Heart right ventricle (tissue), 16 donors: ENCODE data around the gene ST8SIA6. TPM values are rescaled to one million over a fixed set of nuclear protein-coding genes. Genes with fewer than 3 reads are reported as not detected.

Source experiments
- ATAC-seq, 8 donors: fragments of 200-7000 bp; cut with Tn5 transposase; one replicate each; pipeline ENCODE4 v1.9.1; 2020; ENCODE audit warnings: mild to moderate bottlenecking in 8 of 8, moderate library complexity in 8 of 8, moderate number of reproducible peaks in 1 of 8
- DNase-seq, 2 donors: peaks; one replicate each; pipeline ENCODE4 v3.0.0-alpha.2; 2020
- H3K27ac ChIP-seq, 10 donors: fragments of 200-600 bp; sonication (generic) in 2 of 10; one replicate each; pipeline versions ENCODE4 v1.5.0 to v1.8.0; 2020 to 2022; ENCODE audit warnings: mild to moderate bottlenecking in 3 of 10
- H3K27me3 ChIP-seq, 7 donors: fragments of 200-600 bp; one replicate each; pipeline ENCODE4 v1.8.0; 2021 to 2022; ENCODE audit warnings: mild to moderate bottlenecking in 2 of 7
- H3K36me3 ChIP-seq, 9 donors: fragments of 200-600 bp; sonication (generic) in 1 of 9; one replicate each; pipeline versions ENCODE4 v1.5.0 to v1.8.0; 2020 to 2022; ENCODE audit warnings: mild to moderate bottlenecking in 2 of 9
- H3K4me1 ChIP-seq, 9 donors: fragments of 200-600 bp; sonication (generic) in 1 of 9; one replicate each; pipeline versions ENCODE4 v1.5.0 to v1.8.0; 2020 to 2022; ENCODE audit warnings: mild to moderate bottlenecking in 4 of 9
- H3K4me3 ChIP-seq, 10 donors: fragments of 200-600 bp; sonication (generic) in 2 of 10; one replicate each; pipeline versions ENCODE4 v1.5.0 to v1.8.0; 2020 to 2022; ENCODE audit warnings: mild to moderate bottlenecking in 7 of 10, moderate library complexity in 2 of 10
- H3K9me3 ChIP-seq, 11 donors: fragments of 200-600 bp in 10 of 11; sonication (generic) in 2 of 11; one replicate each; pipeline versions ENCODE4 v1.5.0 to v1.8.0; 2013 to 2022; ENCODE audit warnings: mild to moderate bottlenecking in 2 of 11, control low read depth in 1 of 11, moderate library complexity in 1 of 11
- WGBS, 2 donors: extraction: QIAGEN DNeasy Blood & Tissue Kit; methylation state at CpG; one replicate each; pipeline ENCODE4 v1.1.7; 2013; ENCODE audit warnings: inconsistent platforms in 1 of 2; 5-methylcytosine and 5-hydroxymethylcytosine counted together
- intact Hi-C, 10 donors: fragments of 100-400 bp; cut with DNase I; formaldehyde crosslinking; loops; one replicate each; pipeline versions ENCODE4 v1.11.1 to v1.14.2; 2022
- polyA plus RNA-seq, 2 donors: library from polyadenylated mRNA; stranded (reverse); fragments of 200-250 nt; gene quantifications; one replicate each; pipeline ENCODE4 v1.2.3, GENCODE V29; 2013
- total RNA-seq, 10 donors: library from RNA; stranded (reverse); fragmentation: NEBNext Ultra II Directional in 3 of 10; extraction: Animal tissue kit (Norgen Biotek cat#: 25700) in 3 of 10; gene quantifications; one replicate each; pipeline versions ENCODE4 v1.2.1 to v1.2.4, GENCODE V29; 2021 to 2023
- TF ChIP-seq, protein P1 (sequence below), 9 donors: fragments of 200-600 bp; sonication (generic) in 2 of 9; IDR thresholded peaks; one replicate each; pipeline versions ENCODE4 v1.5.0 to v1.8.0; 2021 to 2022; ENCODE audit warnings: antibody characterized with exemption in 9 of 9, mild to moderate bottlenecking in 5 of 9, moderate library complexity in 1 of 9
- donor health status: Arrhythmogenic right ventricular cardiomyopathy.
- donor health status: ischemic (EF 13 %, LVEDD 7.1; RV severe dilation, severe dysfunction).
- donor health status: healthy with polysubstance abuse.
- donor health status: DM: no; HTN: yes; CAD: no.
- donor health status: DM: no; HTN: no; CAD: no.
- donor health status: ischemic (EF 25% LVEDD 6.9; RV normal size, moderate dysfunction).
- donor health status: ischemic (EF 25% LVEDD 5.7; RV mildly dilated, moderate dysfunction).
- donor health status: healthy.
- donor health status: DM: yes; HTN: yes; CAD: no.
- donor health status: Ischemic cardiomyopathy.
- donor health status: ischemic (EF 35%, LVEDD 5.7; RV mildly dilated, moderate dysfunction).
- donor health status: nonischemic (EF 11% LVEDD 7.7; RV severe dilation, severe dysfunction).
- donor health status: DM: yes; HTN: yes; CAD: no.
- donor health status: PGD.
- donor health status: ischemic (EF 29% LVEDD 5.4; RV normal size, mild dysfunction).
- donor health status: nonischemic (EF 23%, LVEDD 6.1; RV moderate dilation, normal function).

Gene ST8SIA6
- total and polyA plus RNA-seq, 12 donors = 1.8 to 12.8 (median 8.1) TPM

DNA sequence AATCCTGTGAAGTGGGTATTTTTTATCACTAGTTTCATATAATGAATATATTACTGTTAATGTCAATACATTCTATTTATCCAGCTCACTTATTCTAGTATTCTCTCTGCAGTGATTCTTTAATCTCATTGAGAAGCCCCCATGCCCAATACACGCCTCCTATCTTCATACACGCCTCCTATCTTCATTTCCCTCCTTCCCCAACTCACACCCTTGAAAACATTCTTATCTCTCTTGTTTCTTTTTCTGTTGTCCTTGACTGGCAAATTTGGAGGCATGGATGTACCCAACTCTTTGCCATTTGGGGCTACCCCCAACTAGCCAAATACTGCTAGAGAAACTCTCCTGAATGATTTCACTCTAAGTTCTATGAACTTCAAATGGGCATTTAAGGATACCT, 40.5 kb downstream of the ST8SIA6 start:
- ATAC-seq = no peak

DNA sequence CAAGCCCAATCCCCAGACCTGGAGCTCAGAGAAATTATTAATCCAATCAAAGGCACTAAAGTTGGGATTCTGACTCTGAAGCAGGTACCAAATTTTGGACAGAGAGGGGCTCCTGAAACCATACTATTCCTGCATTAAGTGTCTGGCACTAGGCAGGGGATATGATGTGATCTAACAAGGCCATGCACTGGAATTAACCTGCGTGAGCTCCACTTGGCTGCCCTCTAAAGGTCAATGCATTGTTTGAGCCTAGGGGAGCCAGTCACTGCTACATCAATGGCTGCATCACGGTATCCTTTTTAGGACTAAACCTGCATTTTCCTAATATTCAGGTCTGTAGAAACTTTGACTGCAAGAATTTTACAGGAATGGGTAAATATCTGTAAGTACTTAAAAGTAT, 42.1 kb downstream of the ST8SIA6 start:
- Histone ChIP-seq H3K9me3 (no peaks in the 10 kb centered on the region), H3K27me3 (no peaks in the 10 kb centered on the region), H3K4me1 (peaks cover 0 to 4% (median 0%) of the 10 kb centered on the region in 9 donors), H3K27ac (no peak overlapping the region), H3K36me3 (no peaks in the 10 kb centered on the region), H3K4me3 (no peak overlapping the region)
- TF ChIP-seq, protein P1, sequence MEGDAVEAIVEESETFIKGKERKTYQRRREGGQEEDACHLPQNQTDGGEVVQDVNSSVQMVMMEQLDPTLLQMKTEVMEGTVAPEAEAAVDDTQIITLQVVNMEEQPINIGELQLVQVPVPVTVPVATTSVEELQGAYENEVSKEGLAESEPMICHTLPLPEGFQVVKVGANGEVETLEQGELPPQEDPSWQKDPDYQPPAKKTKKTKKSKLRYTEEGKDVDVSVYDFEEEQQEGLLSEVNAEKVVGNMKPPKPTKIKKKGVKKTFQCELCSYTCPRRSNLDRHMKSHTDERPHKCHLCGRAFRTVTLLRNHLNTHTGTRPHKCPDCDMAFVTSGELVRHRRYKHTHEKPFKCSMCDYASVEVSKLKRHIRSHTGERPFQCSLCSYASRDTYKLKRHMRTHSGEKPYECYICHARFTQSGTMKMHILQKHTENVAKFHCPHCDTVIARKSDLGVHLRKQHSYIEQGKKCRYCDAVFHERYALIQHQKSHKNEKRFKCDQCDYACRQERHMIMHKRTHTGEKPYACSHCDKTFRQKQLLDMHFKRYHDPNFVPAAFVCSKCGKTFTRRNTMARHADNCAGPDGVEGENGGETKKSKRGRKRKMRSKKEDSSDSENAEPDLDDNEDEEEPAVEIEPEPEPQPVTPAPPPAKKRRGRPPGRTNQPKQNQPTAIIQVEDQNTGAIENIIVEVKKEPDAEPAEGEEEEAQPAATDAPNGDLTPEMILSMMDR (IDR thresholded peaks at IDR 0.05) = peak in 2 of 9 donors; percentile 6 to 24
- ATAC-seq (no peak), DNase-seq (no peak)
- intact Hi-C loops = loop anchor here in 1 of 10 donors (5.0 kb wide), 1 partner anchor 185 kb away; no protein-coding TSS in a partner anchor
- 53 to 63% methylated on average over 2 of the region's 2 CpGs for WGBS, 2 donors

More for the DNA sequence above, 40.5 kb downstream of the ST8SIA6 start:
- Histone ChIP-seq H3K27ac (no peak overlapping the region), H3K4me3 (no peak overlapping the region), H3K27me3 (no peaks in the 10 kb centered on the region), H3K4me1 (peaks cover 0 to 13% (median 0%) of the 10 kb centered on the region in 9 donors), H3K36me3 (no peaks in the 10 kb centered on the region), H3K9me3 (no peaks in the 10 kb centered on the region)
- WGBS, 2 donors = 53 to 87% methylated on average over 2 of the region's 2 CpGs
- intact Hi-C loops = loop anchor here in 1 of 10 donors (5.0 kb wide), 1 partner anchor 183 kb away; no protein-coding TSS in a partner anchor
- TF ChIP-seq, protein P1 (IDR thresholded peaks at IDR 0.05) = no peak
- no peak for DNase-seq

DNA sequence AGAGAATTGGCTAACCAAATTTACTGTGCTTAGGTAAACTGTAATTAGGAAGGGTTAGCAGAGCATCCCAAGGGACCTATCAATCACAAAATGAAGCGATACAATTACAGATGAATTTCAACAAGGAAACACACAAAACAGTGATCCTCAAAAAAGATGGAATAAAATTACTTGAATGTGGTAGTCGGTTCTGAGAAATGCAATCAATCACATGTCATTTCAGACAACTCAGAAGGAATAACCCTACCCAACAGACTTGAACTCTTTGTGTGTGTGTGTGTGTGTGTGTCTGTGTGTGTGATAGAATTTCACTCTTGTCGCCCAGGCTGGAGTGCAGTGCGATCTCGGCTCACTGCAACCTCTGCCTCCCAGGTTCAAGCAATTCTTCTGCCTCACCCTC, 43.5 kb downstream of the ST8SIA6 start:
- Histone ChIP-seq H3K9me3 (no peaks in the 10 kb centered on the region), H3K4me3 (no peak overlapping the region)

DNA sequence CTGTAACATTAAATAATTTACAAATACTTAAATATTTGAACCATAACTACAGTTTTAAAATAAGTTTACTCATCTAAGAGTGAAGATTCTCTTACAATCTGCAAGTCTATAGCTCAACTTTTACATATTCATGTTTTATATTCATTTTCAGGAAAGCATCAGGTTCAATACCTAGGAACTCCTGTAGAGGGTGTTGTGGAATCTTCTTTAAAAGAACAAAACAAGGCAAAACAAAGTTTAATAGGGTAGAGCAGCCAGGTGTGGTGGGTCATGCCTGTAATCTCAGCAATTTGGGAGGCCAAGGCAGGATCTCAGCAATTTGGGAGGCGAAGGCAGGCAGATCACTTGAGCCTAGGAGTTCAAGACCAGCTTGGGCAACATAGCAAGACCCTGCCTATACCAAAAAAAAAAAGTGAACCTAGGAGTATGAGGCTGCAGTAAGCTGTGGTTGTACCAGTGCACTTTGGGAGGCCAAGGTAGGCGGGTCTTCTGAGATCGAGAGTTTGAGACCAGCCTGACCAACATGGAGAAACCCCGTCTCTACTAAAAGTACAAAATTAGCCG, 45.1 kb downstream of the ST8SIA6 start:
- no peak for DNase-seq
- Histone ChIP-seq H3K9me3 (no peaks in the 10 kb centered on the region), H3K4me1 (peaks cover 0 to 4% (median 0%) of the 10 kb centered on the region in 9 donors), H3K27ac (no peak overlapping the region), H3K36me3 (peaks cover 0 to 6% (median 0%) of the 10 kb centered on the region in 9 donors), H3K4me3 (no peak overlapping the region), H3K27me3 (no peaks in the 10 kb centered on the region)
- intact Hi-C loops = loop anchor here in 1 of 10 donors (10.0 kb wide), 1 partner anchor 186 kb away; no protein-coding TSS in a partner anchor
- TF ChIP-seq, protein P1 (IDR thresholded peaks at IDR 0.05) = peak in 8 of 9 donors; percentile 21 to 54 (median 40)
- 96 to 99% methylated on average over 5 of the region's 5 CpGs for WGBS, 2 donors
- no peak for ATAC-seq

More for the DNA sequence above, 43.5 kb downstream of the ST8SIA6 start:
- no peaks in the 10 kb centered on the region for H3K27me3 ChIP-seq
- 87 to 91% methylated on average over 5 of the region's 5 CpGs for WGBS, 2 donors
- TF ChIP-seq, protein P1 (IDR thresholded peaks at IDR 0.05) = no peak
- no peak overlapping the region for H3K27ac ChIP-seq
- intact Hi-C loops = loop anchor here in 1 of 10 donors (5.0 kb wide), 1 partner anchor 186 kb away; no protein-coding TSS in a partner anchor
- H3K36me3 ChIP-seq = no peaks in the 10 kb centered on the region
- ATAC-seq (no peak), DNase-seq (no peak)
- peaks cover 0 to 4% (median 0%) of the 10 kb centered on the region in 9 donors for H3K4me1 ChIP-seq
